ENCODE results near the gene SAMD4B. TPM values are rescaled to one million over a fixed set of nuclear protein-coding genes. Genes with fewer than 3 reads are reported as not detected.

SAMD4B gene
- total and polyA plus RNA-seq, 9 of the 15 experiments (the other 6 are each of a cell fraction or from before 2014, with no cell fraction given), result 3.4 to 90.5 (median 38.0) TPM

GRCh38 chr19:39381910-39382611 lies 39.8 kb downstream of the SAMD4B start (continued):
- TF ChIP-seq, protein P1, sequence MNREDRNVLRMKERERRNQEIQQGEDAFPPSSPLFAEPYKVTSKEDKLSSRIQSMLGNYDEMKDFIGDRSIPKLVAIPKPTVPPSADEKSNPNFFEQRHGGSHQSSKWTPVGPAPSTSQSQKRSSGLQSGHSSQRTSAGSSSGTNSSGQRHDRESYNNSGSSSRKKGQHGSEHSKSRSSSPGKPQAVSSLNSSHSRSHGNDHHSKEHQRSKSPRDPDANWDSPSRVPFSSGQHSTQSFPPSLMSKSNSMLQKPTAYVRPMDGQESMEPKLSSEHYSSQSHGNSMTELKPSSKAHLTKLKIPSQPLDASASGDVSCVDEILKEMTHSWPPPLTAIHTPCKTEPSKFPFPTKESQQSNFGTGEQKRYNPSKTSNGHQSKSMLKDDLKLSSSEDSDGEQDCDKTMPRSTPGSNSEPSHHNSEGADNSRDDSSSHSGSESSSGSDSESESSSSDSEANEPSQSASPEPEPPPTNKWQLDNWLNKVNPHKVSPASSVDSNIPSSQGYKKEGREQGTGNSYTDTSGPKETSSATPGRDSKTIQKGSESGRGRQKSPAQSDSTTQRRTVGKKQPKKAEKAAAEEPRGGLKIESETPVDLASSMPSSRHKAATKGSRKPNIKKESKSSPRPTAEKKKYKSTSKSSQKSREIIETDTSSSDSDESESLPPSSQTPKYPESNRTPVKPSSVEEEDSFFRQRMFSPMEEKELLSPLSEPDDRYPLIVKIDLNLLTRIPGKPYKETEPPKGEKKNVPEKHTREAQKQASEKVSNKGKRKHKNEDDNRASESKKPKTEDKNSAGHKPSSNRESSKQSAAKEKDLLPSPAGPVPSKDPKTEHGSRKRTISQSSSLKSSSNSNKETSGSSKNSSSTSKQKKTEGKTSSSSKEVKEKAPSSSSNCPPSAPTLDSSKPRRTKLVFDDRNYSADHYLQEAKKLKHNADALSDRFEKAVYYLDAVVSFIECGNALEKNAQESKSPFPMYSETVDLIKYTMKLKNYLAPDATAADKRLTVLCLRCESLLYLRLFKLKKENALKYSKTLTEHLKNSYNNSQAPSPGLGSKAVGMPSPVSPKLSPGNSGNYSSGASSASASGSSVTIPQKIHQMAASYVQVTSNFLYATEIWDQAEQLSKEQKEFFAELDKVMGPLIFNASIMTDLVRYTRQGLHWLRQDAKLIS (CRISPR knock-in tag; IDR thresholded peaks at IDR 0.05), result no peak
- TF ChIP-seq ID3 (CRISPR knock-in tag; IDR thresholded peaks at IDR 0.05) (no peak), ID3 (tag; IDR thresholded peaks at IDR 0.05) (peak; percentile 82), BRF1 (IDR thresholded peaks at IDR 0.05; ENCODE audit: borderline replicate concordance, extremely low read depth, insufficient read length) (no peak), BRF2 (IDR thresholded peaks at IDR 0.05; ENCODE audit: borderline replicate concordance, insufficient read depth, insufficient read length) (no peak), PHF8 (IDR thresholded peaks at IDR 0.05; ENCODE audit: borderline replicate concordance, low read length) (no peak), MBD2 (IDR thresholded peaks at IDR 0.05; ENCODE audit: borderline replicate concordance, low read depth) (peak; percentile 58; the same call in 1 of the 2 replicates), ZNF75A (CRISPR knock-in tag; IDR thresholded peaks at IDR 0.05) (no peak), KLF6 (CRISPR knock-in tag; IDR thresholded peaks at IDR 0.05; ENCODE audit: borderline replicate concordance) (peak; percentile 47; the same call in 1 of the 2 replicates), SRSF1 (IDR thresholded peaks at IDR 0.05; ENCODE audit: low read depth, low read length) (no peak), TCF3 (CRISPR knock-in tag; IDR thresholded peaks at IDR 0.05) (peak; percentile 97), ZNF274 (IDR thresholded peaks at IDR 0.05; ENCODE audit: borderline replicate concordance, low read depth, low read length) (no peak)
- TF ChIP-seq, protein P2, sequence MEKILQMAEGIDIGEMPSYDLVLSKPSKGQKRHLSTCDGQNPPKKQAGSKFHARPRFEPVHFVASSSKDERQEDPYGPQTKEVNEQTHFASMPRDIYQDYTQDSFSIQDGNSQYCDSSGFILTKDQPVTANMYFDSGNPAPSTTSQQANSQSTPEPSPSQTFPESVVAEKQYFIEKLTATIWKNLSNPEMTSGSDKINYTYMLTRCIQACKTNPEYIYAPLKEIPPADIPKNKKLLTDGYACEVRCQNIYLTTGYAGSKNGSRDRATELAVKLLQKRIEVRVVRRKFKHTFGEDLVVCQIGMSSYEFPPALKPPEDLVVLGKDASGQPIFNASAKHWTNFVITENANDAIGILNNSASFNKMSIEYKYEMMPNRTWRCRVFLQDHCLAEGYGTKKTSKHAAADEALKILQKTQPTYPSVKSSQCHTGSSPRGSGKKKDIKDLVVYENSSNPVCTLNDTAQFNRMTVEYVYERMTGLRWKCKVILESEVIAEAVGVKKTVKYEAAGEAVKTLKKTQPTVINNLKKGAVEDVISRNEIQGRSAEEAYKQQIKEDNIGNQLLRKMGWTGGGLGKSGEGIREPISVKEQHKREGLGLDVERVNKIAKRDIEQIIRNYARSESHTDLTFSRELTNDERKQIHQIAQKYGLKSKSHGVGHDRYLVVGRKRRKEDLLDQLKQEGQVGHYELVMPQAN (IDR thresholded peaks at IDR 0.05; ENCODE audit: borderline replicate concordance), result no peak
- TF ChIP-seq, protein P3, sequence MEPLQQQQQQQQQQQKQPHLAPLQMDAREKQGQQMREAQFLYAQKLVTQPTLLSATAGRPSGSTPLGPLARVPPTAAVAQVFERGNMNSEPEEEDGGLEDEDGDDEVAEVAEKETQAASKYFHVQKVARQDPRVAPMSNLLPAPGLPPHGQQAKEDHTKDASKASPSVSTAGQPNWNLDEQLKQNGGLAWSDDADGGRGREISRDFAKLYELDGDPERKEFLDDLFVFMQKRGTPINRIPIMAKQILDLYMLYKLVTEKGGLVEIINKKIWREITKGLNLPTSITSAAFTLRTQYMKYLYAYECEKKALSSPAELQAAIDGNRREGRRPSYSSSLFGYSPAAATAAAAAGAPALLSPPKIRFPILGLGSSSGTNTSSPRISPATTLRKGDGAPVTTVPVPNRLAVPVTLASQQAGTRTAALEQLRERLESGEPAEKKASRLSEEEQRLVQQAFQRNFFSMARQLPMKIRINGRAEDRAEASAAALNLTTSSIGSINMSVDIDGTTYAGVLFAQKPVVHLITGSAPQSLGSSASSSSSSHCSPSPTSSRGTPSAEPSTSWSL (CRISPR knock-in tag; IDR thresholded peaks at IDR 0.05; ENCODE audit: borderline replicate concordance), result no peak

Data from K562 (cell line).